ENCODE data around the gene SOX5.
"Not testable (repeated sequence)": the region's sequence is repeated elsewhere in the genome, so short reads cannot be mapped to it uniquely, and the experiment has no call there.

The SOX5 gene

DNA sequence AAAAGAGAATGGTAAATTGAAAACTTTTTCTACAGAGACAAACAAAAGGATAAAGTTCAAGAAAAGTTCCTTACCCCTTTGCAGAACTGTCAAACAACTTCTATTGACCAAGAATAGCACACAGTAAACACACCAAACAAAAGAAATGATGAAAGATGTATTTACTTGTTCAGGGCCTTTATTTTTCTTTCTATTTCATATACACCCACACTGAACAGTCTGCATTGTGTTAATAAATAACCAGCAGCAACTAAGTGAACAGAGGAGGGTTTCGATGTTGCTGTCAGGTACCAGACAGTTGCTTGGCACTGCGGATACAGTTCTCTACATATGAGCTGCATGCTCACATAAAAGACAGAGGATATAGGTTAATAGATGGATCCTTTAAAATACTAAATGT is 122.1 kb downstream of the SOX5 start:
- DNase-seq = no peak

DNA sequence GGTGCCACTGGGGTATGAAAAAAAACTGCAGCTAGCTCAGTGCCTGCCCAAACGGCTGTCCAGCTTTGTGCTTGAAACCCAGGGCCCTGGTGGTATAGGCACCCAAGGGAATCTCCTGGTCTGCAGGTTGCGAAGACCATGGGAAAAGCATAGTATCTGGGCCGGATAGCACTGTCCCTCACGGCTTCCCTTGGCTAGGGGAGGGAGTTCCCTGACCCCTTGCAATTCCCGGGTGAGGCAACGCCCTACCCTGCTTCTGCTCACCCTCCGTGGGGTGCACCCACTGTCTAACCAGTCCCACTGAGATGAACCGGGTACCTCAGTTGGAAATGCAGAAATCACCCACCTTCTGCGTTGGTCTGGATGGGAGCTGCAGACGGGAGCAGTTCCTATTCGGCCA is 124.3 kb downstream of the SOX5 start:
- DNase-seq = not testable (repeated sequence)

DNA sequence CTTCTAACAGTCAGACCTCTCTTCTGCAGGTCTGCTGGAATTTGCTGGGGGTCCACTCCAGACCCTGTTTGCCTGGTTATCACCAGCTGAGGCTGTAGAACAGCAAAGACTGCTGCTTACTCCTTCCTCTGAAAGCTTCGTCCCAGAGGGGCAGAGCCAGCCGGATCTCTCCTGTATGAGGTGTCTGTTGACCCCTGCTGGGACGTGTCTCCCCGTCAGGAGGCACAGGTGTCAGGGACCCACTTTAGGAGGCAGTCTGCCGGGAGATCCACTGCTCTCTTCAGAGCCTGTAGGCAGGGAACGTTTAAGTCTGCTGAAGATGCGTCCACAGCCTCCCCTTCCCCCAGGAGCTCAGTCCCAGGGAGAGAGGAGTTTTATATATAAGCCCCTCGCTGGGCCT is 125.1 kb downstream of the SOX5 start:
- no peak for DNase-seq

DNA sequence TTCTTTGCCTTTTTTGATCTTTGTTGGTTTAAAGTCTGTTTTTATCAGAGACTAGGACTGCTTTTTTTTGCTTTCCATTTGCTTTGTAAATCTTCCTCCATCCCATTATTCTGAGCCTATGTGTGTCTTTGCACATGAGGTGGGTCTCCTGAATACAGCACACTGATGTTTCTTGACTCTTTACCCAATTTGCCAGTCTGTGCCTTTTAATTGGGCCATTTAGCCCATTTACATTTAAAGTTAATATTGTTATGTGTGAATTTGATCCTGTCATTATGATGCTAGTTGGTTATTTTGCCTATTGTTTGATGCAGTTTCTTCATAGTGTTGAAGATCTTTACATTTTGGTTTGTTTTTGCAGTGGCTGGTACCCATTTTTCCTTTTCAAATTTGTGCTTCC is 126.6 kb downstream of the SOX5 start:
- not testable (repeated sequence) for DNase-seq

DNA sequence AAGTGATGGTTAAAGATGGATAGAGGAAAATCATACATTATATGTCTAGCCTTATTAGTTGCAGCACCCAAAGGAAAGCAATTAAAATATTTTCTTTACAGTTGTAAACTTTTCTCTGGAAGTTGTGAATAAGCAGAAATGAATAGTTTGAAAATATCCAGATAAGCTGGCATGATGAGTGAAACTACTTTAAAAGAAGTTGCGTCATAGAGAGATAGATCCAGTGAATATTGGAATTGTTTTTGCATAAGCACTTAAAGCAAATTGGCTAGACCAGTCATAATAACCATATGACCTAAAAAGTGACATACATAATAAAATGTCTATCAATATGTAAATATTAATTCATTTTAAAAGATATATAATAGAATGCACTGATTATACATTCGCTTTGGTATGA is 132.1 kb downstream of the SOX5 start:
- no peak for DNase-seq

DNA sequence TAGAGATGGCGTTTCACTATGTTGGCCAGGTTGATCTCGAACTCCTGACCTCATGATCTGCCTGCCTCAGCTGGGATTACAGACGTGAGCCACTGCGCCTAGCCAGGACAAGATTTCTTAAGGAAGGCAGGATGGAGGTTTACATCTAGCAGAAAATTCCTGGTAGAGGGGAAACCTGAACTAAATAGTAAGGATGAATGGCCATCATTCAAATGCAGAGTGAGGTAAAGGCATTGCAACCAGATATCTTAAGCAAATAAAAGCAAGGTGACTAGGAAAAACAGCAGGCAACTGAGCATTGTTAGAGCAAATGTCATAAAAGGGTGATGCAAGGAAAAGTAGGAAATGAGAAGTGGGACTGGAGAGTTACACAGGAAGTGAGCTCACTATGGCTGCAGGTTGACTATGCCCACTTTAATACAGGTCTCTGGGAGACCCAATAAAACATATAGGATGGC is 133.0 kb downstream of the SOX5 start:
- DNase-seq = no peak

DNA sequence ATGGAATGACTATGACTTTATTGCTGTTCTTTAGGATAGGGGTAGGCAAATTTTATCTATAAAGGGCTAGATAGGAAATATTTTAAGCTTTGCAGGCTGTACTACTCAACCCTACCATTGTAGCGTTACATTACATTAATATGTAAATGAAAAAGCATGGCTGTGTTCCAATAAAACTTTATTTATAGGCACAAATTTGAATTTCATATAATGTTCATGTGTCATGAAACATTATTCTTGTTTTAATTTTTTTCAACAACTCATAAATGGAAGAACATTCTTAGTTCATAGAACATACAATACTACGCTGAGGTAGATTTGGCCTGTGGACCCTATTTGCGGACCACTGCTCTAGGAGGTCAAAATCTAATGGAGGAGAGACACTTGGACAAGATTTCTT is 133.7 kb downstream of the SOX5 start:
- no peak for DNase-seq

DNA sequence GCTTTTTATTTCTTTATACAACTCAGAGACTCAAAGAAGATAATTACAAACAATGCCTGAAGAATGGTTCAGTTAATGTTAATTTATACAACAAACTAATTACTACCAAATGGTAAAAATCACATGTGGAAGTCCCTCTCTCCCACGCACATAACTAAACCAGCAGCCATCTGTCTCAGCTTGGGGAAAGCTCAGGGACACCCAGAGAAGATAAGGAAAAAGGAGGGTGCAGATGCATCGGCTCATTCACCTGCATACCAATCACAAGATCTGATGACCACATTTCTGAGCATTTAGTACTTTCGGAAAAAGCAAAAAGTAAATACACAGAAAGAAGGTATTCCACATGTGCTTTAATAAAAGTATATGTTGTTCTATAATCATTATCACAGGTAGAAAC is 136.3 kb downstream of the SOX5 start:
- no peak for DNase-seq

DNA sequence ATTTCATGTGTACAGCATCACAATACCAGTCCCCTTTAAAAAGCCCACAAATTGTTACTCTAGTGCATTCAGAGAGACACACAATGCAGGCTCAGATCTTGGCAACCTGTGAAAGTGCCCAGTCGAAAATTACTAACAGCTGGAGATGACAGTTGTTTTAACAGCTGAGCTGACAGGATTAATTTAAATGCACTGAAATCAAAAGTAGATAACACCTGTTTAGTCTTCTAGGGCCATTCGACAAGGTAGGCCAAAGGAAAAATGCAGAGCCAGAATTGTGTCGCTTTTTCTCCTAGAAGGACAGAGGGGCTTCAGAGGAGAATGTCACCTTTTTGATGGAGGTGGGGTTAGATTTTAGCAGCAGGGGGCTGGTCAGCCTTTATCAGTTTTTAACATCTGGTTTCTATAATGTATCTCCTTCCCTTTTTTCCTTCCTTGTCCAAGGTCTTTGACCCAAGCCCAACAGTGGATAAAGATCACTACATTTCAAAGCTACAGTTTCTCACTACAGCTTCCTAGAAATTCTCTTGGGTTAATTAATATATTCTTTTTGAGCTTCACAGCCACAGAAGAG is 139.1 kb downstream of the SOX5 start:
- no peak for DNase-seq

DNA sequence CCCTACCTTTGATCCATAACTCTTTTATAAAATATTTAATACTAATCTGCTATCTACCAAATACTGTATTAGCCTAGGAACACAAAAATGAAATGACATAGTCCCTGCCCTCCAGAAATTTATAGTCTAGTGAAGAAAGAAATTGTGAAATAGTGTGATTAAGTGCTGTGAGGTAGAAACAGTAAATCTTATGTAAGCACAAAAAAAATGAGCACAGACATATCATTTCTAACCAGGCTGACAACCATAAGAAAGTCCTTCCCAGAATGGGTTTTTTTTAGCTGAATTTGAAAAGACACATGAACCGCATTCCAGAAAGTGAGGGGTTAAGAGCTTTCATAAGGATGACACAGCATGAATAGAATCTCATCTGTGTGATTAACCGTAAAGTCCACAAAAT is 145.9 kb downstream of the SOX5 start:
- no peak for DNase-seq

DNA sequence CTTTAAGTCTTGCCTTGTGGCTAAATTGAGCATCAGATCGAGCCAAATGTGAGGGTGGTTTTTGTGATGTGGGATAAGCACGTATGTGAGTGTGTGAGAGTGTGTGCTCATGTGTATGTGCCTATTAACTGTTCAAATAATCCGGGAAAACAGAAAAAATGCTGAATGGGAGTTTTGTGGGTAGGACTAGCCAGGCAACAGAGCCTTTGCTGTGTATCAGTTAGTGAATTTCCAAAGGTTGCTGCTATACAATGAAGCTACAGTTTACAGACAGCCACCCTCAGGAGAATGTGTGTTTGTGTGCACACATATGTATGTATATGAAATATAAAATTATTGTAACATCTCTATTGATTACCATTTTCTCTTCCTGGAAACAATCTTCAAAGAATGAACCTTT is 154.0 kb downstream of the SOX5 start:
- DNase-seq = no peak

DNA sequence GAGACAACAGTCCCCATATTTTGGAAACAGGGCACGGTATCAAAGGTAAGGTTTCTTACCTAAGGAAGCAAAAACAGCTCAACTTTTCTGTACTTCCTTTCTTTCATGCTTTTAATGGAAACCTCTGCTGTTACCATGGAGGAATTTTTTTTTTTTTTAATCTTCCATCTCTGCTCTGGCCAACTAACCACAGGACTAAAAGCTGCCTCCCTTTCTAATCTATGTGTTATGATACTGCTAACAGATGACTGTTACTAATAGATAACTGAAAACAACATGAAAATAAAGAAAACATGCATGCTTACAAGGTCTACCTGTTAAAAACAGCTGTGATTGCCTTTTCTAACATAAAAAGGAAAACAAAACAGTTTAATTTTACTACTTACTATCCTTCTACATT is 168.4 kb downstream of the SOX5 start:
- DNase-seq = no peak

DNA sequence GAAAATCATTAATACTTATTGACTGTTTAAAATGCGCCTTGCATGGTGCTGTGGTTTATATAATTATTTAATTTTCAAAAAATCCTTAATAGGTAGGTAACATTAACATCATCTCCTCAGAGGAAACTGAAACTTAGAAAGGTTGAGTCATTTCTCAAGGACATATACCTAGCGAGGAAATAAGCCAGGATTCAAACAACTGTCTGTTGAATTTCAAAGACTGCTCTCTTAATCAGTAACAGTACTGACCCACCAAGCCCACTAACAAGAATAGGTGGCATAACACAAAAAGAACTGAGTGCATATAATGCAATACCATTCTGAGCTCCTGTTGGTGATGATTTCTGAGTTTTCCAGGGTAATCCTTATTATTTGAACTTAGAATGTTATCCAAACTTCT is 174.3 kb downstream of the SOX5 start:
- no peak for DNase-seq

DNA sequence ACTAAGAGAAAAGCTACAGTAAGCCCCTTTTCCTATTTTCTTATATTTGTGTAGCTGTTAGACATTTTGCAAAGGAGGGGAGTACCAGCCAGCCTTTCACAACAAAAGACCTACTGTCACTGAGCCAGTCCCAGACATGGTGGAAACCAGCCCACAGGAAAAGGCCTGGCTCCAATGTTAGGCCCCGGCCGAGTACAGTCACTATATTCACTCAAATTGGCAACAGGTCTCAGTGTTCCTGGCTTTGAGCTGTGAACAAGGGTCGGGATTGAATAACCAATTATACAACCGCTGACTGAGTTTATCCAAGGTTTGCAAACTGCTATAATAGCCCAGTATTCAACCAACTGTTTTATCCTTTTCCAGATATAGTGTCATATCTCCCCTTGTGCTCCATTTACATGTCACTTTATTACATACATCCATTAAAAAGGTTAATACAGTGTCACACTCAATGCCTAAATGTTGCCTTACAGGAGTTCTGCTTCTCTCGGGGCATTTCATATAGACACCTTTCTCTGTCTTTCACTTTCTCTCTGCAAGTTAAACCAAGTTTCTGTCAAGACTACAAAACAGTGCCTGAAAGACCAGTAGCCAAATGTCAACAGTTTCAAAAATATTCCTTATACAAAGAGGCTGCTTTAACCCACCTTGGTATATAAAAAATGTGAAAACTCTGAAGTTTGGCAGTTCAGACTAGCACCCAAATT is 178.1 kb downstream of the SOX5 start:
- DNase-seq = no peak

DNA sequence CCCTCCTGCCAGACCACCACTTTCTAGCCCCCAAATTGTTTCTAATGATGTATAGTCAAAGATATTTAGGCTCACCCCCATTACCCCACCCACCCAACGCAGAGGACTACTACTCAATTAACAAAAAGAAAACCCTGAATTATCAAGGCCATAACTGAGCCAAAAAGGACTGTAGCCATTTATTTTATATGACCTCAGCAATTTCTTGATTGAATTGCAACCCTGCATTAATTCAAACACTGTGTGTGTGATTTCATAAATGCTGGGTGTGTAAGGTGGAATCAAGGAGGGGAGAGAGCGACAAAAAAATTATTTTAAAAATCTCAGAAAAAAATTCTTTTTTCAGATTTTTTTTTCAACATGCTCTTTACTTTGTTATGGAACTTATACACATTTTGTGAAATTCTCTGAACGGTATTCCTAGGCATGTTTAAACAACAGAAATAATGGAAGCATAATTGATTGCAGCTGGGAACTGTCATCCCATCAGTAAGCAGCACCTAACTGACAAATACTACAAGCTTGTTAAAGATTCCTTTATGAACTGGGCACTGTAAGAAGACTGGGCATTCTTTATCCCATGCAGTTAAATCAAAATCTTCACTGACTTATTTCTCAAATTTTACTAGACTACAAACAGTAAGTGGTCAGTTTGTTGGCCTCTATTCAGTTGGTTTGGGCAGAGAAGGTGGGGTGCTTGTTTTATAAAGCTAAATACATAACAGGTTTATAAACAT is 179.1 kb downstream of the SOX5 start:
- DNase-seq = no peak

DNA sequence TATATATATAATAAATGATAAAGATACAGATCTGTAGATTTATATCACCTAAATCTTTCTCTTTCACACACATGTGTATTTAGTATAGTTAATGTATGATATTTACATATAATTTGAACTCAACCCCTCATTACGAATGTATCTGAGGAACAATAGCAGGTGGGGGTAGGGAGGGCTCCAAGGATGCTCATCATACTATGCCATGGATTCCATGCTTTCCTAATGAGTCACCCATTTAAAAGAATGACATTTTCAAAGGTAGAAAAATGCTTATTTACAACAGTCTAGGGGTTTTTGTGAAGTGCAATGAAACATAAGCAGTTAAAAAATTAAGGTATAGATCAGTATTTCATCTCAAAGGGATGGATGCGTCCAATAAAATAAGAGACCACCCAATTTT is 181.6 kb downstream of the SOX5 start:
- DNase-seq = no peak

DNA sequence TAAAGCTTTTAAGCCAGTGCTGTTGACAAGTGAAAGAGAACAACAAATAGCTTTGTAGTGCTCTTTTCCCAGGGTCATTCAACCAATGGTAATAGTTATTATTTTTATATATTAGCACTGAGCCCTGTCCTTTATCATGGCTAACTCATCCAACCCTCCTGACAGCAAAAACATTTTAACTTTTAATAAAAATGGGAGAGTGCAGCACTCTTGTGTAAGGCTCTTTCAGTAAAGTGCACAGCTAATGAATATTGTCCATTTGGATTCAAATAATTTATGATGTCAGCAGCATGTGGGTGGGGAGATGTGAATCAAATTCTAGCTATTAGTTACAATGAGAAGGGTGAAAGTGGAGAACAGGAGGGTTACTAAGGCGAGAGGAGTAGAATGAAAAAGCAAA is 185.7 kb downstream of the SOX5 start:
- no peak for DNase-seq

DNA sequence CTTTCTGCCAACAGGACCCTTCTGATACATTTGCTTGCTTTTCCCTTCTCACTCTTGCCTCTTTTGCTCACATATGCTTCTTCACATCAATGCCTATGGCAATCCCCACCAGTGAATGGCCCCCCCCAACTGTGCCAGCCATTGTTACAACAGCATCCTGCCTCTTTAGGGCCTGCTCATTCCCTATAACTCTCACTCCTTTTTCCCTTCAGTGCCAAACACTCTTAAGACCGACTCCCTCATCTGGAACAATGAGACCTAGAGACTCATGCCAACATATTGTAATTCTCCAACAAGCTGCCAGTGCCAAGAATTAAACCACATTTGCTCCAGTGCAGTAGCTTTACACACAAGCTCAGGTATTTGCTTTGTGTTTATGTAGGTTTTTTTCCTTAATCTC is 189.0 kb downstream of the SOX5 start:
- no peak for DNase-seq

DNA sequence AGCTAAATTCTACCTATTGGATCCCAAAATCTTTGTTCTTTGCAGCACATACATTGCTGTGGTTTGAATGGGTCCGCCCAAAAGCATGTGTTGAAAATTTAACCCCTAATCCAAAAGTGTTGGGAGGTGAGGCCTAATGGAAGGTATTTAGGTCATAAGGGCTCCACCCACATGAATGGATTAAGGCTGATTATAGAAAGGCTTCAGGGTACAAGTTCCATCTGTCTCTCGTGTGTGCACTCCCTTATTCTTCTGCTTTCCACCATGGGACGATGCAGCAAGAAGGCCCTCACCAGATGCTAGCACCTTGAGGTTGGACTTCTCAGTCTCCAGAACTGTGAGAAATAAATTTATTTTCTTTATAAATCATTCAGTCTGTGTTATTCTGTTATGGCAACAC is 190.9 kb downstream of the SOX5 start:
- DNase-seq = no peak

DNA sequence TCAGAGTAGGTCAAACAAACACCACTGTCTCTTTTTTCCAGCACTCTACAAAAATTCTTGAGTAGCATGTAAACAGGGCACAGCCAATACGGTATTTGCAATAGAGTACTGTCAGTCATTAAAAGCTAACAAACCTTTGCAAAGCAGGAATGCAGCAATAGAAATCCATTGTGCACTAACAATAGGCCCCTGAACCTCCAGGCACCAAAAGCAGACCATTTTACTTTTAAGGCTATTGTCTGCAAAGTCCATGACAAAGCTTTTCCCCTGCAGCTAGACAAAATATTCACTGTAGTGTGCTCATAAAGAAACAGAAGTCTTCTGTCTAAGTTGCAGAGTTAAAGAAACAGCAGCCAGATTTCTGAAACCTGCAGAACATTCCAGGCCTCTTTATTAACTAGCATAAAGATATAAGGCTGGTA is 191.9 kb downstream of the SOX5 start:
- DNase-seq = no peak

DNA sequence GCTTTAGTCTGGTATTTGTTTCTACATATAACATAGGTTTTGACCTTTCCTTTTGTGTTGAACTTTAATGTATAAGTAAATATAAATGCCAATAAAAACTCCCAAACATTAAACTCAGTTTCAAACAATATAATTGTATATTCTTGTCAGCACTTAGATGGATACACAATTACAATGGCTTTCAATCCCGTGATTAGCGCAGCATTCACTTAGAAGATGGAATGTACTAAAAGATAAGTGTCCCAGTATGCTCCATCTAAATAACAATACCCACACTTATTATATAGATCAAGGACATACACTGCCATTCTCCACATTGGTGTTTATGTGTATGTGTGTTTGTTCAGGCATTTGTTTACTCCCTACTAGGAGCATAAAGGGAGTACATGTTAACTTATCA is 193.1 kb downstream of the SOX5 start:
- no peak for DNase-seq

DNA sequence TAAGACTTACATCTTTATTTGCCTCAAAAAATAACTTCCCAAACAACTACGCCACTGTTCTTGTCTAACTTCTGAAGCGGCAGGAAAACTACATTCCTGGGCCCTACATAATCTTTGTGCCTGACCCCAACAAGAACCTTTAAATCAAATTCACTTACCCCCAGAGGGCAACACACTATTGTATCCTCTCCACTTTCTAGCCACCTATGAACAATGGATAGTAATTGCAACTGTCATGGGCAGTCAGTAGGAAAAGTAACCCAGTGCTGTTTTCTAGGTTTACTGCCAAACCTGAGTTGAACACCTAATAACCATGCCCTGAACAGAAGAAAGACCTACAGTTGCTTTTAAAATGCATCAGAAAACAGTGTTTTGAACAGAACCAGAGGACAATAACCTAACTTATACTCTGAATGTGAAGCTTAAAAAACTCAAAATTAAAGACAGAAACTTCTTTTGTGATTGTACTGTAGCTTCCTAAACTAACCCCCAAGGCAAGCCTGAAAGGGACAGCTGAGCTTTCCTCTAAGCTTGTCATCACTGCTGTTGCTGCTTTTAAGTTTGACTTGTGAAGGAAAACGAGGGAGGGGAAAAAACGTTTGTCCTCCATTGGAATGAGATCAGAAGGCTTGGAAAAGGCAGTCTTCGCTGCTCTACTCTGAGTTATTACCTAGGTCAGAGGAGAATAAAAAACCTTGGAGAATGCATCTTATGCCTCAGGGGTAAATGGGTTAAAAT is 195.7 kb downstream of the SOX5 start:
- no peak for DNase-seq

DNA sequence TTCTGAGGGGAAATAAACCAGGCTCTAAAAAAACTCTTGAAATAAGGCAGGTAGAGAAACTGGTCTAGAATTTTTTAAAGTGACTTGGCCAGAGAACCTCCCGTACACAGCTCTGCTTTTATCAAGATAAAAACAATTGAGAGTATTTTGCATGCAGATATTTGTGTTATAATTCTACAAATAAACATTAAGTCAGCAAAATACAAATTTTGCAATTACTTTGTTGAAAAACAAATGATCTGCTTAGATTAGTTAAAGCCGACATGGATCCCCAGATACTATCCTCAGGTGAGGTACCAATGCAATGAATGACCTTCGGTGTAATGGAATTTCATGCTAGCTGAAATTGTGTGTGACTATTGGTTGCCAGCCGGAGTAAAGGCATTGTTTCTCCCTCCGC is 197.2 kb downstream of the SOX5 start:
- DNase-seq = no peak

DNA sequence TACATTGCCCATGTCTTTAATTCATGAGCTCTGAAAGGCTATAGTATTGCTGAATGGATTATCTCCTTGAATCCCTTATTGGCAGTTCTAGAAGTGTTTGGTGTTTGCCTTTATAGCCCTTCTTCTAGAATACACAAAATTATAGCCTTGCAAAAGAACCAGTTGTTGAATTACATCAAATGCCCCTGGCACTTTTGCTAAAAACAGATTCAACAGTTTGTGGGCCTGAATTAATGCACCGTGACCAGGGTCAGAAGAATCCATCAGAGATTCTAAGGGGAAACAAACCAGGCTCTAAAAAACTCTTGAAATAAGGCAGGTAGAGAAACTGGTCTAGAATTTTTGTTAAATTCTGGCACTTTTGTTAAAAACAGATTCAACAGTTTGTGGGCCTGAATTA is 197.8 kb downstream of the SOX5 start:
- DNase-seq = no peak

Data from activated CD4-positive, alpha-beta T cell treated with anti-CD3 and anti-CD28 coated beads, Interleukin-2, amount 50 U/mL, for 4 hours (primary cell).